ENCODE results near the gene GDF7.

GDF7 gene

GRCh38 chr2:20666304-20667150 is at the start of gene GDF7:
GDF7 (plus strand) TSS chr2:20667144; CDS start chr2:20667240, 96 bp downstream.
- peak in 1 of 56 donors; percentile 35 for DNase-seq

DNA sequence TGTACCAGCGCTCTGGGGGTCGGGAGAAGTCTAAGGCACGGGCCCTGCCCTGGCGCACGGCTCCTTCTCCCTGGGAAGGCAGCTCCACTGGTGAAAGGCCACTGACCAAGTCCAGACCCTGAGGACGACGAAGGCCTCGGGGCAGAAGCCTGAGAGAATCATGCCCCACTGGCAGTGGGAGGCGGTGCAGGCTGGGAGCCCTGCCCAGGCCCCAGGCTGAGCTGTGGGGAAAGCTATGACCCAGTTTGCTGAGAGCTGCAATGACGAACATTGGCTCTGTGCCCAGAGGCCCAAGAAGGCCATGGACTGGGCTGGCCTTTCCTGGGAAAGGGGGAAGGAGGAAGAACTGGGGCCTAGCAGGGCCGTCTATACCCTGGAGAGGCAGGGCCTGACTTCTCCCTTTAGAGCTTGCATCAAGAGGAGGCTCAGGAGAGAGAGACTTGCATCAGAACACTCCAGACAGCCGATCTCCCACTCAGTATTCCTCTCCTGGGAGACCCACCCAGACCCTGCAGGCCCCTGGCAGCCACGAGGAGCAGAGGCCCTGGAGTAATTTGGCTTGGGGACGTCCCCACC is 49.0 kb upstream of the GDF7 start:
- peak; percentile 47 to 98 (median 90) for DNase-seq

DNA sequence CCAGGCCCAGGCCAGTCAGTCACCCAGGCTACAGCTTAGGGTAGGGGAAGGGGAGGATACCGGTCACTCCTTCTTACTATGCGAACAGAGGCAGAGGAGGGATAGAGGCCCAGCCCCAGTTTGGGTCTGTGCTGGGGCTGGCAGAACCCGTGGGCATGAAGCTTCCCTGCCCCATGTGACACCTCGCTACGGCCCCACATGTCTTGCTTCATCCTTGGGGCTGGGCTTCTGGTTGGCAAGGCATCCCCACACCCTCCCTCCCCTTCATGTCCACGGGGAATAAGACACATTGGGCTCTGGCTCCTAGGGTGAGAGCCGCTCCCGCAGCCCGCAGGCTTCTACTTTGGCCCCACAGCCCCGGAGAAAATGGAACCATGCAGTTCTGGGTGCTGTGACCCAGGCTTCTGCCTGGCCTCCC is 48.5 kb upstream of the GDF7 start:
- DNase-seq = peak in 3 of 56 donors; percentile 48 to 65 (median 58)

DNA sequence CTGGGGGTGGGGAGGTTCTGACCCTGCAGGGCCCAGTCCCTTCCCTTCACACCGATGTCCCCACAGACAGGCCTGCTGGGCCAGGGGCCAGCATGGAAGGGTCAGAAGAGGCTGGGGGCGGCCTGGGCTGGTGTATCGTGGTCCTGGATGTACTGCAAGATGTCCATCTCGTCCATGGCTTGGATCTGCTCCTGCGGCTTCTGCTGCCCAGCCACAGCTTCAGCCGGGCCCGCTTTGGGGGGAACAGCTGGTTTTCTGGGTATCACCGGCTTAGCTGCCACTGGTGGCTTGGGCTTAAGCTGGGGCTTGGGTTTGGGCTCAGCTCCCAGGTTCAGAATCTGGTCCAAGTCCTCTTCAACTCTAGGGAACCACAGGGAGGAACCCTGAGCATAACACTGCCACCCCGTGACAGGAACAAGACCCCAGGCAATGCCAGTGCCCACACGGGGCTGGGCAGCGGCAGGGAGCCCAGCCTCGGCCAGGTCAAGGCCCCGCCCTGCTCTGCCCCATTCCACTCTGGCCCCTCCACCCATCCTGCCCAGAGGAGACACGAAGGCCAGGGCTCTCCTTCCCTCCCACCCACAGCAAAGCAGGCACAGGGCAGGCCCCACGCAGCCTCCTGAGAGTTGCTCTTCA is 47.9 kb upstream of the GDF7 start:
- DNase-seq = no peak

DNA sequence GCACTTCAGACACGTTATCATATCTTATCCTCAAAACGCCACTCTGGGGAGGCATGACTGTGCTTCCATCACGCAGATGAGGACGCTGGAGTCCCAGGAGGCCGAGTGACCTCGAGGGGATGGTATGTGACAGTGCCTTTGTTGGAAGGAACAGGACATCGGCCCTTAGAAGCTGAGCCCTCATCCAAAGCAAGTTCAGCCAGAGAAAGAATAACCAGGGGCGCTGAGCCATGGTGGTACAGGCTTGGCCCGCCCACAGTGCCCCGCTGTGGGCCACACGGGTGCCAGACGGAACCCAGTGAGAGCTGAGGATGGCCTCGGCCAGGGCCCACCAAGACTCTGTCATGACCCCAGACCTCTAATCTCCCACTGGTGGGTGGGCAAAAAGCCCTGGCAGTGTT is 47.3 kb upstream of the GDF7 start:
- no peak for DNase-seq

DNA sequence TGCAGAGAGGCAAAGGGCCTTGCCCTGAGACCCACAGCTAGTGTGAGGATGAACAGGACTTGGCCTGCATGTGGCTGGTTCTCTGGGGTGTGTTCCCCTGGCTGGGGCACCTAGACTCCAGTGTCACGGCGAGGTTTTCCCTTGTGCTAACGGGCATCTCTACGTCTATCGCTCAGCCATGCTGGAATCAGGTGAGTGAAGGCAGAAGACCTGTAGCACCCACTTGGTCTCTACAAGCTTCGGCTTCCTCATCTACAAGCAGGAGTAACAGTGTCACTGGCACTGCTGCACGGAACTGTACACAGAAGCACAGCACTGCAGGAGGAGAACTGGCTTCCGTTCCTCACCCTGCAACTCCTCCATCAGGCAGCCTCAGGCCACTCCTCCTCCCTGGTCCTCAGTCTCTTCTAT is 46.7 kb upstream of the GDF7 start:
- DNase-seq = no peak

DNA sequence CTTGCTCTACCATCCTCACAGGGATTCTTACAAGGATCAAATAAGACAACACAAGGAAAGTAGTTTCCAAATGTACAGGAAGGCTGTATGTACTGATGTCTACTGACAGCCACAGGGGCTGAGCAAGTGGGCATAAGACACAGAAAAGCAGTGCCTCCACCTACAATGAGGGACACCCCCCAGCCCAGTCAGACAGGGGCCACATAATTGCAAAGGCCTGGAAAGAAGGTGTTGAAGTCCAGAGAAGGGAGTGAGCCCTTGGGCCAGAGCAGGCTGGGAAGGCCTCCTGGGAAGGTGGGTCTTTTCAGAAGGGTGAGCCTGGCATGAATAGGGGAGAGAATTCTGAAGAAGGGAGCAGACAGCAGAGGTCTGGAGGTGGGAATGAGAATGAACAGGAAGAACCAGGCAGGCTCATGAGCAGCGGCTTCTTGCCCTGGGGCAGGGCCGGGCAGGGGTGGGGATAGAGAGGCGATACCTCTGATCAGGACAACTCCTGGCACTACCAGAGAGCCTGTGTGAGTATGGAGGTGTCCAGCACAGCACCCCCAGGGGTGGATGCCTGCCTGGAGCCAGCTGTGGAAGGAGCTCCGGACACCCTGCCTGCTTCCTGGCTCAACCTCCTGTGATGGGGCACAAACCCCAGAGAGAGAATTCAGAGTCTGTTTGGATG is 46.1 kb upstream of the GDF7 start:
- DNase-seq = no peak

- no peak for DNase-seq
Observed at GRCh38 chr2:20621366-20622295, 45.3 kb upstream of the GDF7 start.

- no peak for DNase-seq
Observed at GRCh38 chr2:20622296-20622686, 44.7 kb upstream of the GDF7 start.

GRCh38 chr2:20622731-20623130 is 44.2 kb upstream of the GDF7 start:
- no peak for DNase-seq

DNA sequence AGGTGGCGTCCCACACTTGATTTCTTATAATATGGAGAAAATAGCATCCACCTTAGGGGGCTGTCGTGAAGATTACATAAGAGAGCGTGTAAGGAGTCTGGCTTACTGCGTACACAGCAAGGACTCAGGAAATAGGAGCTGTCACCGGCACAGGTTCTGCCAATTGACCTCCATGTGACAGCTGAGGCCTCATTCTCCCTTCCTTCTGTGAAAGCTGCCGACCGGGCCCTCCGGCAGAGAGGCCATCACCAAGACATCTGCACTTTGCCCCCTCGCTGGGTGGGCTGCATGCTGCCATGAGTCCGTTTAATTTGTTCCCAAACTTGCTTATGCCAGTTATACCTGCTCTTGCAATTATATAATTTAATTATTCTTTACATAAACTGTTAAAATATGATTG is 43.7 kb upstream of the GDF7 start:
- DNase-seq = no peak

DNA sequence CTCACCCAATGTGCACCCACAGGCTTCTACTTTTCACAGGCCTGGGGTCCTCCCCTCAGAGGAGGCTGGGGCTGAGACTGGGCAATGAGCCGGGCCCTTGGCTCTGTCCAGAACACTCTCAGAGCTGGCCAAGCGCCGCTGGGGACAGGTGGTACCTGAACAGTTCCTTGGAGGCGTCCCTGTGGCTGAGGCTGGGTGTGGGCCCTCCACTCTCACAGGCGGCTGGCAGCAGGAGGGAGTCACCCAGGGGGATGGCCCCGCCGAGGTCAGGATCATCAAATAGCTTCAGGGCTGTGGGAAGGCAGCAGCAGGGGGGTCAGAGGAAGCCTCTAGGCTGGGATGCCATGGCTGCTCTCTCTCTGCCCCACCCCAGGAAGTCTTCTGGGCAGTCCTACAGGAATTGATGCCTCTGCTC is 43.2 kb upstream of the GDF7 start:
- no peak for DNase-seq

- DNase-seq = no peak
Observed at GRCh38 chr2:20624156-20624883, 42.6 kb upstream of the GDF7 start.

- no peak for DNase-seq
Observed at GRCh38 chr2:20624884-20625485, 42.0 kb upstream of the GDF7 start.

- peak in 5 of 56 donors; percentile 29 to 49 (median 44) for DNase-seq
Observed at GRCh38 chr2:20625491-20626391, 41.2 kb upstream of the GDF7 start.

DNA sequence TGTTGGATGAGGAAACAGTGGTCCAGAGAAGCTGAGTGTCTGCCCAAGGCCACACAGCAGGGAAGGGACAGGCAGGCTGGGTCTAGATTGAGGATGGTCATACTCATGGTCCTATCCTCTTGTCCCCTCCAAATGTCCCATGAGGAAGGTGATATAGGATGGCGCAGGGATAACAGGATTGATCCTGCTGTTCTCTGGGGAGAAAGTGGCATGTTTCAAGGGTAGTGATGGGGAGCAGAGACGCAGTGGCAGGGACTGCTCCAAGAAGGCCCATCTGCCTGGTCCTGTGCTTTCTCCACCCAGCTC is 40.6 kb upstream of the GDF7 start:
- DNase-seq = no peak

DNA sequence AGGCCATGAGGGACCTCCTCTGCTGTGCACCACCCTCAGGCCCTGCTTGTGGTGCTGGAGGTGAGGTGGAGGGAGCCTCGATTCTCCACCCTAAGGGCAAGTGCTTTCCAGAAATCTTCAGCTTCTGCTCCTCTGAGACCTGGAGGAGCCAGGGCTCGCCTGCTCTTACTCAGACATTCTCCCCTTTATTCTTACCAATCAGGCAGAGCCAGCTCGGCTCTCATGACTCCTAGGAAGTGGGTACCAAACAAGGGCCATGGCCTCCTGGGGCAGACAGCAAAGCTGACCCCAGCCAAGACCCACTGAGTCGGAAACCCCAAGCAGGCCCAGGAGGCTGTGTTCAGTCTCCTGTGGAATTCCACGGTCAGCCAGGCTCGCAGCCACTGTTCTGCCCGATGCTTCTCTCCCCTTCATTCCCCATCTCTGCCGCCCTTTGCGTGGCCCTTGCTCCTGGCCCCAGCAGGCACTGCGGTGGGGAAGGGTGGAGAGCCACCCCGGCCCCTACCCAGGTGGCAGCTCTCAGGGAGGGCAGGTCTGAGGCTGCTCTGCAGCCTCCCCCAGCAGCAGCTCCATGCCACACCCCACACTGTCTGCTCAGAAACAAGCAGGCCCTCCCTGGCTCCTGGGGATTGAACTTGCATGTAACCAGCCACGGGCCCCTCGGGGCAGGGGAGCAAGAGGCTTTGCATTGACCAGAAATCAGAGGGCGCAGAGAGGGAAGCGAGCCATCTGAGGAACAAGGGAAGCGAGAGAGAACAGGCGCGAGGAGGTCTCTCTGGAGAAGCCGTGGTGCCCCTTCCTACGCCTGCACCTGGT is 40.0 kb upstream of the GDF7 start:
- DNase-seq = no peak

All from nucleus accumbens (tissue), 56 donors.